GM18511 (cell line): Measurements from ENCODE around the gene IFRD1.
"Not testable (repeated sequence)": the region's sequence is repeated elsewhere in the genome, so short reads cannot be mapped to it uniquely, and the experiment has no call there.

Experiments used
- ATAC-seq: cut with Tn5 transposase; IDR thresholded peaks from one replicate; pipeline ENCODE4 v1.9.1; 2021; ENCODE audit warnings: mild to moderate bottlenecking, moderate library complexity; ENCODE audit not compliant: unreplicated experiment

The IFRD1 gene

GRCh38 chr7:112512451-112513210 lies 62.4 kb downstream of the IFRD1 start:
- no peak for ATAC-seq

- no peak for ATAC-seq
Measured at GRCh38 chr7:112515989-112516388, 65.7 kb downstream of the IFRD1 start.

GRCh38 chr7:112516418-112516817 lies 66.2 kb downstream of the IFRD1 start:
- ATAC-seq = not testable (repeated sequence)

- no peak for ATAC-seq
Measured at GRCh38 chr7:112517487-112517886, 67.2 kb downstream of the IFRD1 start.

GRCh38 chr7:112520787-112521186 lies 70.5 kb downstream of the IFRD1 start:
- no peak for ATAC-seq

GRCh38 chr7:112521942-112522341 lies 71.7 kb downstream of the IFRD1 start:
- ATAC-seq = no peak

- ATAC-seq = no peak
Measured at GRCh38 chr7:112523871-112524270, 73.6 kb downstream of the IFRD1 start.
